ENCODE results near the gene TSPAN9.

- TF ChIP-seq POLR2A (IDR thresholded peaks at IDR 0.05; ENCODE audit: low read depth, low read length) (no peak), RB1 (IDR thresholded peaks at IDR 0.05; ENCODE audit: borderline replicate concordance) (no peak), POLR2AphosphoS5 (IDR thresholded peaks at IDR 0.05; ENCODE audit: low read length) (no peak), SP1 (IDR thresholded peaks at IDR 0.05; ENCODE audit: low read depth, low read length) (no peak), NKRF (conservative IDR thresholded peaks at IDR 0.05) (no peak), EZH2 (IDR thresholded peaks at IDR 0.05; ENCODE audit: borderline replicate concordance, control insufficient read depth, low read depth, low read length) (no peak), SMARCA5 (IDR thresholded peaks at IDR 0.05) (no peak), NFIC (IDR thresholded peaks at IDR 0.05; ENCODE audit: low read depth, low read length) (no peak), KDM1A (IDR thresholded peaks at IDR 0.05; ENCODE audit: borderline replicate concordance) (no peak), CTCF (IDR thresholded peaks at IDR 0.05 in 2 of 3, conservative IDR thresholded peaks at IDR 0.05 in 1 of 3; ENCODE audit: control insufficient read depth in 2 of 3, extremely low read depth in 1 of 3, insufficient read depth in 1 of 3, low read depth in 3 of 3, low read length in 3 of 3) (no peak)
Observed at GRCh38 chr12:3262470-3262869, 185.3 kb downstream of the TSPAN9 start.
